Germinal center (tissue), 1 donor: ENCODE measurements around the gene MVB12A.

Experiments used
- DNase-seq: peaks from one replicate; pipeline ENCODE4 v3.0.0; 2012; ENCODE audit warnings: mixed read lengths, low spot score

MVB12A gene

GRCh38 chr19:17419621-17420474 lies at the start of gene MVB12A:
Gene MVB12A (plus strand): TSS chr19:17420047. CDS start chr19:17420136, 89 bp downstream.
- DNase-seq, result peak; percentile 99

DNA sequence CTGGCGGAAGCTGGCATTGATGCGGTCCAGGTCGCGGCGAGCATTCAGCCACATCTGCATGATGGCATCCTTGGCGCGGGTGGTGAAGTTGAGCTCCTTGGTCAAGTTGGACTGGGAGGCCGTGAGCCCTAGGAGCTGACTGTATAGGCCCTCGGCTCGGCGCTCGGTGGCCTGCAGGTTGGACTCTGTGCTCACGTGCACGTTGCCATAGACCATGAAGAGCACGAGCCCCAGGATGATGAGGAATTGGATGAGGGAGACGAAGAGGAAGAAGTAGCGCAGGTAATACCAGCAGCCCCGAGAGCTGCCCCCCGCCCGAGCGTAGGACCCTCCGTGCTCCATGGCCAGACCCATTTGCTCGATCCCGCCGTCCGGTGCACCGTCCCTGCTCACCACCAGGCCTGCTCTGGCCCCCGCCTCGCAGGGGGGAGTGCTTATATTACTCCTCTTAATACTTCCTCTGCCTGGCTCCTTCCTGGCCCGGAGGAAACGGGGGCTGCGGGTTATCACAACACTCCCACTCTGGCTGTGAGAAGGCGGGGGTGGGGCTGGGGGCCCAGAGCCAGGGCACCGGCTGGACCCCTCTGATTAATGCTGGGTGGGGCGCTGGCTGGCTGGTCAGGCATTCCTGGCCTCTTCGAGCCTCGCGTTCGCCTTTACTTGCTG lies 42.8 kb upstream of the MVB12A start, which contains the start of gene PLVAP:
TSS of gene PLVAP (minus strand) at position 408 of the 666 bp plus-strand sequence. CDS start at position 354, 54 bp downstream.
- no peak for DNase-seq

- DNase-seq, result no peak
These were observed 41.6 kb upstream of the MVB12A start for GRCh38 chr19:17378271-17378670.

GRCh38 chr19:17379221-17379631 lies 40.6 kb upstream of the MVB12A start:
- DNase-seq, result no peak

DNA sequence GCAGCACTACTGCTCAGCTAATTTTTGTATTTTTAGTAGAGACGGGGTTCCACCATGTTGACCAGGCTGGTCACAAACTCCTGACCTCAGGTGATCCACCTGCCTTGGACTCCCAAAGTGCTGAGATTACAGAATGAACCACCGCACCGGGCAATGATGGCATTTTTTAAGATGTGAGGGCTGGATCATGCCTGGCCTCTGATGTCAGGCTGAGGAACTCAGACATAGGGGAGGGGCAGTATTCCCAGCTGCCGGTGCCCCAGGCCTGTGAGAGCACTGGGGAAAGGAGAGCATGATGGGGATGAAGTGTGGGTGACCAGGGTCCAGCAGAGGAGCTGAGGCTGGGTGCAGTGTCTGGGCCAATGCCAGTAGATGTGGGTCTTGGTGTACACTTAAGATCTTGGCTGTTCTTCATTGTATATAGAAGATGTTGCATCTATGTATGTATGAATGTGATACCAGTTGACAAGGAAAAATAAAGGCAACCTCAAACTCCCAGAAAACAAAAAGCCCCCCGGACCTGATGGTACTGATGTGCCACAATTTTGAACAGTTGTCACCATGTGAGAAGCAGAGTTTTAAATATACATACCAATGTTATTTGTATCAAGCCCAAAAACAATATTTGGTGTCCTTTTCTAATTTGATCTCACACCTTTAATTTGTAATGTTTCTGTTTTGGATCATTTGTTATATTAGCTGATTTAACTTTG lies 39.3 kb upstream of the MVB12A start:
- no peak for DNase-seq

GRCh38 chr19:17385878-17386611 lies 33.8 kb upstream of the MVB12A start:
- peak; percentile 82 for DNase-seq

- DNase-seq, result no peak
These were observed 30.6 kb upstream of the MVB12A start for GRCh38 chr19:17389288-17389687.

GRCh38 chr19:17389957-17390664 lies 29.7 kb upstream of the MVB12A start:
- DNase-seq, result peak; percentile 22

DNA sequence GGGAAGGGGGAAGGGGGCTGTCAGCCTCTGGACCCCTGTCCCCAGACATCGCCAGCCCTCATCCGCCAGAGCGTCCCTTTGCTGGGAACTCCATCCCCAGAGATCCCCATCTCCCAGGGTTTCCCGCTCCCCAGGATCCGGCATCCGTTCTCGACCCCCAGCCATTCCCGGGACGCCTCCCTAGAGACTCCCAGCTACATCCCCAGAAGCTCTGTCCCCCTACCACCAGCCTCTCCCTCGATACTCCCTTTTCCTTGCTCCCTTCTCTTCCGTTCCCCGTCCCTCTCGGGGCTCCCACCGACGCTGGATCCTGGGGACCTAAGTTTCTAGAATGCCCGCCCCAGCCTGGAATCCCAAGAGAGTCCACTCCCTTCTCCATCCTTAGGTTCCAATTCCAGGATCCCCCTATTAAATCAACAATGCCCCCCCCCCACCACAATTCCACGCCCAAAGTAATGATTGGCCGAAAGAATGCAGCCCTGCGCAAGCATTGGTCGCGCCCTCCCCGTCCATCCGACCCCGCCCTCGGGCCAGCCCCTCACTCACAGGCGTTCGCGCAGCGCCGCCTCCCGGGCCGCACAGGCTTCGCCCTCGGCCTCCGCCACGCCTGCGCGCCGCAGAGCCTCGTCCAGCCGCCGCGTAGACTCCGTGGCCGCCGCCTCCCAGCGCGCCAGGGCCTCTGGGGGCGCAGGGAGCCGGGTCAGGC lies 29.0 kb upstream of the MVB12A start:
- DNase-seq, result peak; percentile 96

- DNase-seq, result peak; percentile 30
These were observed 28.3 kb upstream of the MVB12A start for GRCh38 chr19:17391371-17392151.

DNA sequence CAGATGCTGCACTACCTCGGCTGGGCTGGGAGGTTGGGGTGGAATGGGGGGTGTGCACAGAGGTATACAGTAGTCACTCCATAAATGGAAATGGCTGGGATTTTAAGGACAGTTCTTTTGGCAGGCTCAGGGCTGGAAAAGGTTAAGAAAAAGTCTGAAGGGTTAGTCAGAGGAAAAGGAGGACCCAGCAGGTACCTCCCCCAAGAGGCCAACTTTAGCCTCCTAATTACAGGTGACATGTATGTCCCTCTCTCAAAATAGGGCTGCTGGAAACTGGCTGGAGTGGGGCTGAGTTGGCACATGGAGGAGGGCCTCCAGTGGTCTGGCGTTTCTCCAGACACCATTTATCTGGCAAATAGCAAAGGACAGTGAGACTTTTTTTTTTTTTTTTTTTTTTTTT lies 26.8 kb upstream of the MVB12A start:
- no peak for DNase-seq

DNA sequence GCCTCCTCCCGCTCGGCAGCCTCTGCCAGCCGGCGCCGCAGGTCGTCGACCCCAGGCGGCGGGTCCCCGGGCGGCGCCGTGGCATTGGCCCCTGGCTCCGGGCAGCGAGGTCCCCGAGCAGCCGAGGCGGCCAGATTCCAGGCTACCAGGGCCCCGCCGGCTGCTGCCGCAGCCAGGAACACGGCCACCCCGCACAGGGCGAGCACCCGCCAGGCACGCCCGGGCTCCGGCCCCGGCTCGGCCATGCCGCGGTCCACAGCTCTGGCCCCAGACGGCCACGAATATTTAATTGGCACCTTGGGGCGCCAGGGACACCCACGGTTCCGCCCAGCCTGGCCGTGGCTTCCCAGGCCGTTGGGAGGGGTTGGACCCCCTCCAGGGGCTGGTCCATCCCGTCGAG lies 25.9 kb upstream of the MVB12A start, which contains the start of gene CCDC194:
TSS of gene CCDC194 (minus strand) at position 283 of the 400 bp plus-strand sequence. CDS start at position 245, 38 bp downstream.
- DNase-seq, result no peak

DNA sequence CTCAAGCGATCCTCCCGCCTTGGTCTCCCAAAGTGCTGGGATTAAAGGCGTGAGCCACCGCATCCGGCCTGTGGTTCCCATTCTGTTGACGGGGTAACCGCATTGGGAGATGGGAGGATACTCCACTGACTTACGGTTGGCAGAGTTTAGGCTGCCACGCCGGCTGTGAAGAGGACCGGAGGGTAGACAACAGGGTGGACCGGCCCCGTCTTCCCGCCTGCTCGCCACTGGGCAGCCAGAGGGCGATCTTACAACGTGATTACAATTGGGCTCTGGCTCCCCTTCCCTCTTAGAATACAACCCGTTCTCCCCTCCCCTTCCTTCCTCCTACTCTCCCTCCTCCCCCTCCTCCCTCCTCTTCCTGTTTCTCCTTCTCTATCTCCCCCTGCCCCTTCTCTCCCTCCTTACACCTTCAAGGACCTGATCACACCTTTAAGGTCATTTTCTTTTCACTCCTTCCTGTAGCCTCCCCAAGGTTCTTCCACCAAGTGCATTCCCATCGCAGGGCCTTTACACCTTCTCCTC lies 24.9 kb upstream of the MVB12A start:
- DNase-seq, result peak; percentile 69

DNA sequence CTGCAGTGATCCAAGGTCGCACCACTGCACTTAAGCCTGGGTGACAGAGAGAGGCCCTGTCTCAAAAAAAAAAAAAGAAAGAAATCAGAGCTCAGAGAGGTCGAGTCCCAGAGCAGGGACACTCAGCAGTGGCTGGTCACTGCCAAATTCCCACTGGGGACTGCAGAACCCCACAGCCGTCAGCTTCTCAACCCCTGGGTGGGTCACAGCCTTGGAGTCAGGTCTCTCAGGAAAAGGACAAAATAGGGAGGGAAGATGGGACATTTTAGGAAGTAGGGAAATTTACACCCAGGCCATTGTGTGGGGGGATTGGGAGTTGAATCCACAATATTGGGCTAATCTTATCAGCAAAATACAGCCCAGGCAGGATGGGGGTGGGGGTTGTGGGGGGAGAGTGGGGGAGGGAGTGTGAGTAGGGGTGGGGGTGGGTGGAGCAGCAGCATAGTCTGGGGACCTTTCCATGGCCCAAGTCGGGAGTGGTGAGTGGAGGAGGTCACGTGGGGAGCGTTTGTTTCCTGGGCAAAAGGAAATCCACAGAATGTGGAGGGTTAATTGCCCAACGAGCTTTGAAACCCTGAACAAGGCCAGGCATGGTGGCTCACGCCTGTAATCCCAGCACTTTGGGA lies 20.8 kb upstream of the MVB12A start:
- DNase-seq, result no peak

GRCh38 chr19:17401628-17402027 lies 18.2 kb upstream of the MVB12A start:
- no peak for DNase-seq

GRCh38 chr19:17402982-17403855 lies 16.6 kb upstream of the MVB12A start:
- peak; percentile 83 for DNase-seq

GRCh38 chr19:17404015-17404414 lies 15.8 kb upstream of the MVB12A start:
- DNase-seq, result no peak
